CD4-positive, alpha-beta T cell treated with Interleukin-17A for 4 hours (primary cell): ENCODE results near the gene LRRC51.

Source experiments
- DNase-seq: peaks from one replicate; pipeline ENCODE4 v3.0.0-alpha.2; 2020; ENCODE audit warnings: mixed read lengths

Gene LRRC51

DNA sequence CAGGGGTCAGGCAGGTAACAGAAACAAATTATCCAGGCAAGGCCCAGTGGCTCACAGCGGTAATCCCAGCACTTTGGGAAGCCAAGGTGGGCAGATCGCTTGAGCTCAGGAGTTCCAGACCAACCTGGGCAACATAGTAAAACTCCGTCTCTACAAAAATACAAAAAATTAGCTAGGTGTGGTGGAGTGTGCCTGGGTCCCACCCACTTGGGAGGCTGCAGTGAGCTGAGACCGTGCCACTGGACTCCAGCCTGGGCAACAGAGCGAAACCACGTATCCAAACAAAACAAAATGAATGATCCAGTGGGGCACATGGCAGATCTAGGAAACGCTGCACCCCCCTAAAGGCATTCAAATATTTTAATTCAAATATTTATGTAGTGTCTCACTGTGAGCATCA, 10.2 kb upstream of the LRRC51 start:
- DNase-seq = no peak

DNA sequence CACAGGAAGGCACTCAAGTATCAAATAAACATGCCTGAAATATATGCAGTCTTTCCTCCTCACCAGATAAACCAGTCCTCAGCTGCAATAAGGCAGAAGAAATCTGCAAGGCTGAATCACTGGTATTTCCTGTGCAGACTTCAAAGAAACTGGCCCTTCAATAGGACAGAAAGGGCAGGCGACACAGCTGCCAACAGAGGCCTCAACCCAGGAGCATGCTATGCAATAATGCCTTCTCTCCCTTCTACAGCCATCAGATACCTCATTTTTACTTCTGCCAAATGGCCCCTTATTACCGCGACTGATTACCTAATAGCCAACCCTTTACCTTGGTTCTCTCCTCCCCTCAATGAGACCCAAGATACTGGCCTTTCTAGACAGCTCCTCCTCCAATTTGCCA, 8.3 kb upstream of the LRRC51 start:
- peak; percentile 30 for DNase-seq

DNA sequence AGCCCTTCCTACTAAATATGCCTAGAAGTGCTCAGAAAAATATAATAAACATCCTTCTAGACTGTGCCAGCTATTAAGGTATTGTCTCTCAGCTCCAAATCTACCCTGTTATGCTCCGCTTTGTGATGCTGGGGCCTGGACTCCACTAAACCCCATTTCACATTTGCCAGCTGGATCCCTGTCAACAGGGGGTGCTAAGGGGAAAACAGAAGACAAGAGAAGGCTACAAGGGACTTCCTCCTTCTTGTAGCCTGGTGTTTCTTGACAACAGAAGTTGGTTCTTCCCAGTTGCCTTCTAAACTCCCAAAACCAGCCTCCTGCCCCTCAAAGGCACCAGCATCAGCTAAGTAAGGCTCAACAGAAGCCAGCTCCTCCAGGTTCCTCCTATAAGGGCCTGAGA, 5.5 kb upstream of the LRRC51 start:
- peak; percentile 14 for DNase-seq

DNA sequence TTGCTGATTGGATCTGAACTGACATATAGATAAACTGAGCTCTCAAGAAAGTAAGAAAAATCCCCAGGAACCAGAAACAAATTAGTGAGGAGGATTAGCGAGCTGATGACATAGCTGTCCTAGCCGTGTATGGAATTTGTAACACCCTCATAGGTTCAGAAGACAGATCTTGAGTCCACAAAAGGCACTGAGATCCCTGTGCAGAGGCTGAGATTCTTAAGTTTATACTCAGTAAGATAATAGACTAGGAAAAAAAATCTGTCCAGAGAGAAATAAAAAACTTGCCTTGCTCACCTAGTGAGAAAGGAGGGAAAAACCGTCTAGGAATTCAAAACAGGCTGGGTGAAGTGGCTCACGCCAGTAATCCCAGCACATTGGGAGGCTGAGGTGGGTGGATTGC, 4.9 kb upstream of the LRRC51 start:
- no peak for DNase-seq

DNA sequence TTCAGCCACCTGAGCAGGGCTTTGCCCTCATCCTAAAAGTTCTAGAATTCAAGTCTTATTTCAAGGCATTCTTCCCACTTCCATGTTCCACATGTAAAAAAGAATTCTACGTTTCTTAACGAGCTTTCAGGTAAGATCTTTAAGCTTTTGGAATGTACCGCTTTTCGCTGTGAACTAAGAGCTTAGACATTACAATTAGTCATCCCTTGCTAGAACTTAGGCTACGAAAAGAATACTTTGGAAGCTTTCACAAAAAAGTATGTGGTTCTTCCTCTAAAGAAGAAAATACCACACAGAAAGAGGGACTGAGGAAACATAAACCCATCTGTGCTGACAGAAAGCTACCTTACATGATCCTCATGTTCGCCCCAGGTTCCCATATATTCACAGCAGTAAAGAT, 2.2 kb upstream of the LRRC51 start:
- no peak for DNase-seq

DNA sequence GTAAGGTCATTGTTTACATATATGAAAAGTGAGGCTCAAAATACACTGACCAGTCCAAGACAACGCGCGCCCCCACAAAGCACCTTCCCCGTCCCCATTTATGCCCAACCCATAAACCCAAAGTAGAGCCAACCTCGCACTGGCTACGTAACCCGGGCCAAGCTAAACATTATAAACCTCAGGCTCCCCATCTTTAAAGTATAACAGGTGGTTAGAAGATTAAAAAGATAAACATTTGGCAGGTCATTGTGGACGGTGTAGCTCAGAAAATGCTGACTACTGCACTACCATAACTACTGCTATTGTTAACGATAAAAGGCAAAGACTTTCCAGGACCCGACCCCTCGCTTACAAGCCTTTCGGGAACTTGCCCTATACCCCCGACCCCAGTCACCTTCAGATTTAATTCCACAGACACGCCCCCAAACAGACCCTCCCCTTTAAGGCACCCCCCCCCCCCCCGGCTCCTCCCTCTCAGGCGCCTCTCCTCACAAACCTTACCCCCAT, 778 bp upstream of the LRRC51 start:
- no peak for DNase-seq

DNA sequence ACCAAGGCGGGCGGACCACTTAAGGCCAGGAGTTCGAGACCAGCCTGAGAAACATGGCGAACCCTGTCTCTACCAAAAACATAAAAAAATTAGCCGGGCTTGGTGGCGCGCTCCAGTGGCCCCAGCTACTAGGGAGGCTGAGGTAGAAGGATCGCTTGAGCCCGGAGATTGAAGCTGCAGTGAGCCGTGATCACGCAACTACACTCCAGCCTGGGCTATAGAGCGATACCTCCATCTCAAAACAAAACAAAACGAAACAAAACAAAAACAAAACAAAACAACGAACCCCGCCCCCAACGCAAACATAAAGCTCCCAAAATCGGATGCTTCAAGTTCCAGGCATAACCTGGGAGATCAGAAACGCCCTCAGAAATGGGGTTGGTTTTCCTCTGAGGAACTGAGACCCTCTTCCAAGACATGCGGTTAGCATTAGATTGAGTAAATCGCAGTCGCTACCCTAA, 564 bp downstream of the LRRC51 start:
- no peak for DNase-seq

DNA sequence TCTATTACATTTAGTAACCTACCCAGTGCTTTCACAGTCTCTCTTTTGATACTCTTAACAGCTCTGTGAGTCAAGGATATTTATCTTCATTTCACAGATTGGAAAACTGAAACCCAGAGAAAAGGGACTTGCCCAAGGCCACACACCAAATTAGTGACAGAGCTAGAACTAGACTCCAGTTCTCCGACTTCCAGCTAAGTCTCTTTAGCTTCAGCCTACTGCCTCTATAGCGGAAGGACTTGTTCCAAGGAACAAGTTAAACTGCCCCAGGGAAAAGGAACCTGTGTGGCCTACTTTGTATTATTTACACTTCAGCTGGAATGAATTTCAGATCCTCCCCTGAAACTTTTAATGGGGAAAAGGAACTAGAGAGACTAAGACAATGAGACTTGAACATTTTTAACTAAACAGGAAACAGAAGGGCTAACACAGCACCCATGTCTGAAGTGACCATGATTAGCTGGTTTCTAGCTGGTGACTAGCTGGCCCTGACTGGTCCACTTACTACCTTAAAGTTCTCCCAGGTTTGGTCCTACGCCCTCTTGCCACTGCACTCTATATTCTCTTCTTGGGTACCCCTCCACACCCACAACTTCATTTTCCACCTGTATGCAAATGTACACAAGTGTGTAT, 1.3 kb downstream of the LRRC51 start:
- no peak for DNase-seq

DNA sequence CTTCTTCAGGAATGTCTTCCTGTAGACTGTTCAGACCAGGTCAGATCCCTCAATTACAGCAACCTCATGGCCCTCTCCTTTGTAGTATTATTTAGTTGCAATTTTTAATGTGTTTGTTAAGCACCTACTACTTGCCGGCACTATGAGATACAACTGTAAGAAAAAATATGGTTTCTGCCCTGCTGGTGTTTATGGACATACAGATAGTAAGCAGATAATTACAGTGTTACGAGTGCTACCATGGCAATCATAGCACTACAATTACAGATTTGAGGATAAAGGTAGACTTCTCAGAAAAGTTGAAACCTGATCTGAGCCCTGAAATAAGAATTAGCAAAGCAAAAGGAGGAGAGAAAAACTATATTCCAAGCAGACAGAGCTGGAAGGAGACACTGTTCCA, 2.8 kb downstream of the LRRC51 start:
- no peak for DNase-seq

DNA sequence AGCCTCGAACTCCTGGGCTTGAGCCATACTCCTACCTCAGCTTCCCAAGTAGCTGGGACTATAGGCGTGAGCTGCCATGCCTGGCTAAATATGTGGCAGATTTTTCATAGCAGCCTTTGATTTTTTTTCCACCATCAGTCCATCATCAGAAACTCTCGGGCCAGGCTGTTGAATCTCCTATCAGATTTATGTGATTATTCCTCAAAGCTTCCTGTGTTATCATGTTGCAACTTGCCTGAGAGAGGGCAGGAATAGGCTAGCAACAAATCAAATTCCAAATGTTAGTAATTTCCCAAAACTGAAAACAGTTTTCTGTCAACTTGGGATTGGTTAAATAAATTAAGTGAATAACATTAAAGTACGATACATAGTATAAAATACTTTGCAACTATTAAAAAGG, 3.4 kb downstream of the LRRC51 start:
- no peak for DNase-seq

DNA sequence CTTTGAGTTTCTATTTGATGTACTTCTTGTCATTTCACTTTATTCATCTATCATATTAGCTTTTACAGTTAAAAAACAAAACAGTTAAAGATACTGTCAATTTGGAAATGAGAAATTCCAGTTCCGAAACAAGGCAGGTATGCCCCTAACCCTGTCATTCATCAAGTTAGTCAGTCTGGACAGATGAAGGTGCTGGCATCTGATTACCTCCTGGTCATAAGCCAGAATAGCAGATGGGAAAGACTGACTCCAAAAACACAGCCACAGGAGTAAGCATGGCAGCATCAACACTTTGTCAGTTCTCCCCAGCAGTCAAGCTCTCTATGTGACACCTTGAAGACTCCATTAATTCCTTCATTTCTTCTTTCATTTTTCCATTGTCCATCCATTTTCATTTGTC, 4.3 kb downstream of the LRRC51 start:
- no peak for DNase-seq

DNA sequence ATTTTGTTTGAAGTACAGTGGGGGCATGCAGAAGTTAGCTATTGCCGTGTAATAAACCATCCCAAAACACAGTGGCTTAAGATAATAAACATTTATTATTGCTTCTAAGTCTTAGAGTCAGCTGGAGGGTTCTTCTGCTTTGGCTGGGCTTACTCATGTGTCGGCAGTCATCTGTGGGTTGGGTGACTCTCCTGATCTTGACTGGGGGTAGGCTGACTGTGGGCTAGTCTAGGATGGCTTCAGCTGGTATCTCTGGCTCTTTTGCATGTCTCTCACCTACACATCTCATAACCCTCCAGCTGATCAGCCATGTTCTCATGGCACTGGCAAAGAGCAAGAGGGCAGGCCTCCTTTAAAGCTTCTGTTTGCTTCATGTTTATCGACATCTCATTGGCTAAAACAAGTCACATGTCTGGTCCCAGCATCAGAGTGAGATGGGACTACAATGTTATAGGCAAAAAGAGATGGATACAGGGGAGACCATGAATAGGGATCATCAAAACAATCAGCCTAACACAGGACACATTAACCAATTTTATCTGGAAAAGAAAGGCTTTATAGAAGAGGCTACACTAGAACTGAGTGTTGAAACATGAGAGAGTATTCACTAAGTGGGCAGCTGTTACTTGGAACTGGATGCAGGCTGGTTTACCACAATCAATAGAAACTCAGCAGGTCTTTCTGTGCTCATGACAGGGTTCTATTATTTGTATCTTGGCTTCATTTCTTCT, 5.1 kb downstream of the LRRC51 start:
- DNase-seq = no peak

DNA sequence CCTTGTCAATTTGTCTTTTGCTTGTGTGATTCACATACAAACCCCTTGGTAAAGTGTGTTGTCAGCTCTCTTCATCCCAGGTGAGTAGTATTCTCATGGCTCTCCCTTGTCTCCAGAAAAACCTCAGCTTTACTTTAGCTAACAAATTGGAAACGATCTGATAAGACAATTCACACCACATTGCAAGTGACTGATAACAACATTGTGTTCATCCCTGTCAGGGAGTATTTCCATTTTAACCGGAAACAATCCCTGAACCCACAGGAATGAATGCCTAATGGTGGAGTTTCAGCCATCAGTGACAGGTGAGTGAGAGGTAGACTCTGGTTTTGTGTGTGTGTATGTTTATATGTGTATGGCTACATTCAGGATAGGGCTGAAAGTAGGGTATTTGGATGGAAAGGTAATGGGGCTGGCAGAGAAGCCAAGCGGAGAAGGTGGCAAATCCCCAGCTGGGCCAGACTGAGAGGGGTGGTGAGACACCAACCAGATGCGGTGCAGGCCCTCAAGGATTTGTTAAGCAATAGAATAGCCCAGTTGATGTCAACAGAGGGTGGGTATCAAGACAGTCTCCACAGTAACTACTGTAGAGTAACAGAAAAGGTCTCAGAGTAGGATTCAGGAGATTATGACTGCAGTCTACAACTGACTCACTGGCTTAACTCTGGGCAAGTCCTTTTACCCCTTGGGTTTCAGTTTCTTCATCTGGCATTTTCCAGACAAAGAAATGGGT, 7.6 kb downstream of the LRRC51 start:
- no peak for DNase-seq

DNA sequence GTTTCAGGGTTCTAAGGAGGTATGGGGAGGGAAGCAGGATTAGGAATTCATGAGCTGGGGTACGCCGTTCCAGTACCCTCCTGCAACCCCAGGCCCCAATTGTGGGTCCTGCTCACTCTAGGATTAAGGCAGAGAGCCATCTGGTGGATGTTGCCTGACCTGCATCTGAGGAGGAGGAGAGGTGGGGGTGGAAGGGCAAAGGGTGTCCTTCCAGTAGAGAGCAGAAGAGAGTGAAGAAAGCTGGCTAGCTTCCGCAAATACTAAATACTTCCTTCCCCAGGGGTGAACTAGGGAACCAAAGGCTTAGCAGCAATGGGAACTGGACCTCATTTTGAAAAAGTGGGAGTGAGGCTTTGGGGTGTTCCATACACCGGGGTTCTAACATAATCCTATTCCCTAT, 10.6 kb downstream of the LRRC51 start:
- DNase-seq = peak; percentile 77

DNA sequence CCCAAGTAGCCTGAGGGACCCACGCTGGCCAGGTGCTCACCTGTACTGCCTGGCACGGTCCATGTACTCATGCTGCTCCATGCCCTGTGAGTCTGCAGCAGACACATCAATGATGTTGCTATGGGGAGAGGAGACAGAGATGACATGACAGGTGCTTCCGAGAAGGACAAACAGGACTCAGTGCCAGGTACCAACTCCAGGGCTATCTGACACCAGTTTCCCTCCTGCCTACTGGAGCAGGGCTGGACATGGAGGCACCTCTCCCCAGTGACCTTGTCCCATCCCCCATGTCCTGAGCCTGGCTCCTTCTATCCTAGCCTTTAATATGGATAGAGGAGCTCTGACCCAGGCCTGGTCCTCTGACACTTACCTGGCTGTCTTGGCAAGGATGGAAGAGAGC, 18.1 kb downstream of the LRRC51 start:
- DNase-seq = no peak

DNA sequence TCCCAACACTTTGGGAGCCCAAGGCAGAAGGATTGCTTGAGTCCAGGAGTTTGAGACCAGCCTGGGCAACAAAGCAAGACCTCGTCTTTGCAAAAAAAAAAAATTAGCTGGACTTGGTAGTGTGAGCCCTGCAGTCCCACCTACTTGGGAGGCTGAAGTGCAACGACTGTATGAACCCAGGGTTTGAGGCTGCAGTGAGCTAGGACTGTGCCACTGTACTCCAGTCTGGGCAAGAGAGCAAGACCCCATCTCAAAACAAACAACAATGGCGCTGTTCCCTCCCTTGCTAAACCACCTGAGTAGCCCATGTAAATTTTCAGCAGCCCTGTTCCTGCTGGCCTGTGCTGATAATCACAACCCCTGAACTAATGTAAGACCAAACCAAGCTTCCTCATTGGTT, 19.4 kb downstream of the LRRC51 start:
- DNase-seq = no peak

DNA sequence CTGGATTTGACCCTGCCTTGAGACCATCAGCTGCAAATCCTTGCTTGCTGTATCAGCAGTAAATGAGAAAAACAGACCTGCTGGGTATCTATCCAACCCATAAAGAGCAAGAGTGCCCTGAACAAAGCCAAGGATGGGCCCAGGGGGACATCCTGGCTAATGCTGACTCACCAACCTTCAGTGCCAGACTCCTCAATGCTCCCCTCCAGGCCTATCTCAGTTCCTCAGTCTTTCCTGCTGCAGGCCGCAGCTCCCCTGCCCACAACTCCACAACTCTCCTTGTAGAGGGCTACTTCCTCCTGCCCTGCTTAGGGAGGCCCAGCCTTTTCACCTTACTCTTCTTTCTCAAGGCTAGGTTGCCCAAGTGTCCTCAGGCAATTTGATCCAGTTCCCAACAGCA, 19.8 kb downstream of the LRRC51 start:
- no peak for DNase-seq

DNA sequence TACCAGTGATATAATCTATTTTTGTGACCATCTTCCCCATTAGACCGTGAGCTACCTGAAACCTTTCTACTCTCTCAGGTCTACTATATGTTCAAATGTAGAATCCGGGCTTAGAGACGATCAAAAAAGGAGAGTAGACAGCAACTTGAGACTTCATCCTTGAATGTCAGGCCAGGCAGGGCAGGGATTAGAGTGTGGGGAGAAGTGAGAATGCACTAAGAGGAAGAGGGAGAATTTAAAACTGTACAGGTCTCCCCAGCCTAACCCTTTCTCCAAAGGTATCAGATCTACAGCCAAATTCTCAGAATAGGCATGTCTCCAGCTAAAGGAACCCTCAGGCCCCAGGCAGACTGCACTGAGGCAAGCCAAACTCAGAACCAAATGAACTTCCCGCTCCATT, 21.5 kb downstream of the LRRC51 start:
- DNase-seq = no peak

DNA sequence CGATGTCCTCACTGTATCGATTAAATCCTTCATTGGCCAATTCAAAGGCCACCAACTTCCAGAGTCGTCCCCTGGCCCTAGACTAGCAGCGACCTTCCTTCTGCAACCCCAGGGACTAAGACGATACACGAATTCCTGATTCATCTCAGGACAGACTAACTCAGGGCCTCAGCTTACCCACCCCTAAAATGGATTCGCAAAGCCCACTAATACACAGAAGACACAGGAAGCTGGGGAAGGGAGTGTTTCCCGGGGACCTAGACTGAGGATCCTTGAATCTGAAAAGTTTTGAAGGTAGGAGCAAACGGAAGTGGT, 21.9 kb downstream of the LRRC51 start:
- no peak for DNase-seq

DNA sequence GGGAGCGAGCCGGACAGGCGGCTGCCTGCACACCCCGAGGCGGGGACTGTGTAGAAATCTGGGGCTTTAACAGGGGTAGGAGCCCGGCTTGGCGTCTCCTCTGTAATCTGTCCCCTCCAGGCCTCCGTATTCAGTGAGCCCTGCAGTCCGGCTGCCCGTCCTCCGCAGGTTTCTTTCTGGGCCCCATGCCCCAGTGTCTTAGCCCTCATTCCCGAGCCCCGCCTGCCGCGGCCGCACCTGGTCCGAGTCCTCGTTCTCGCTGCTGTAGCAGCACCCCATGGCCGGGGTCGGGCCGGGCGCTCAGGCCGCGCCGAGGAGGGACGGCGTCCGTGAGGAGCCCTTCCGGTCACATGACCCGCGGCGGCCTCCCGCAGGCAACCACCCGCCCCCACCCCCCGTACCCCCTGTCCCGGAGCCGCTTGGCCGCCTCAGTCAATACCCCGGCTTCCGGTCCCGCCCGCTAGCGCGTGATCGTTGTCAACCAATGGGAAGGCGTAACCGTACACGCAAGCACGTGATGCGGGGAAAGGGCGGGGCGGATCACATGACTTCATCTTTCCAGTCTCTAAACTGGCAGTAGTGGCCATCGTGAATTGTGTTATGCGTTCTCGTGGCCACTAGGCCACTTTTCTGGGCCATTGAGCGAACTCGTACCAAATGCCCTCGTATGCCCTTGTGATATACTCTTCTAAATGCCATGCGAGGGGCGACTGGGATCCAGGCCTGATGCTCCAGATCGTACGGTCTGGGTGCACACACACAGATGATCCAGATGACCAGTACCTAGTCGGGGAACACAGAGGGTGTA, 22.5 kb downstream of the LRRC51 start, which contains the start of gene LAMTOR1:
Gene LAMTOR1 (minus strand): TSS at position 352 of the 808 bp plus-strand sequence. CDS start 73 bp downstream, at position 279.
- DNase-seq = peak; percentile 98

DNA sequence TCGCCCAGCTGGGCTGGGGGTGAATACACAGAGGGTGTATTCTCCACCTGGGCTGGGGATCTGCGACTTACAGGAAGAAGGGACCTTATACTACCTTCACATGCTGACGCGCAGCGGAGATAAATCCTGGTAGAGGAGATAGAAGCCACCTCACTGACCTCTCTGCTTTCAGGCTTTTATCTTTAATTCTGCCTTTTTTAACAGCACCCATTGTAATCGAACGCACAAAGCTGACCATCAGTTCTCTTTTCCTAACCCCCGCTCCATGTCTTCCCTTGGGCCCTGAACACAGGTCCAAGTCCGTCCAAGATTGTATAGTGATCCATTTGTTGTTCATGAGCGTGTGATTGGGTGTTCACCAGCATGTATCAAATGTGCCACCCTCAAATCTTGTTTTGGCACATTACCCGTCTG, 23.1 kb downstream of the LRRC51 start:
- no peak for DNase-seq

DNA sequence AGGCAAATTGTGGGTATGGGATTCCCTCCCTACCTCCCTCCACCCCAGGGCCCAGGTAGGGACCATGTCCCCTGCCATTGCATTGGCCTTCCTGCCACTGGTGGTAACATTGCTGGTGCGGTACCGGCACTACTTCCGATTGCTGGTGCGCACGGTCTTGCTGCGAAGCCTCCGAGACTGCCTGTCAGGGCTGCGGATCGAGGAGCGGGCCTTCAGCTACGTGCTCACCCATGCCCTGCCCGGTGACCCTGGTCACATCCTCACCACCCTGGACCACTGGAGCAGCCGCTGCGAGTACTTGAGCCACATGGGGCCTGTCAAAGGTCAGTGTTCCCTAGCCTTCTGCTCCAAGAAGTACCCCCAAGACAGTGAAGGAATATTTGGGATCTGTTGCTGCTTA, 25.2 kb downstream of the LRRC51 start, which contains the start of gene TOMT:
Gene TOMT (plus strand): TSS at position 37 of the 400 bp plus-strand sequence. CDS start 28 bp downstream, at position 65.
- DNase-seq = no peak
